NCI-H1048 (cell line): ENCODE results near the gene HCN1.
"Not testable (repeated sequence)": the region's sequence is repeated elsewhere in the genome, so short reads cannot be mapped to it uniquely, and the experiment has no call there.

Source experiments
- DNase-seq: peaks from one replicate; lab custom pipeline; 2025; lab: John Stamatoyannopoulos, UW

The HCN1 gene

DNA sequence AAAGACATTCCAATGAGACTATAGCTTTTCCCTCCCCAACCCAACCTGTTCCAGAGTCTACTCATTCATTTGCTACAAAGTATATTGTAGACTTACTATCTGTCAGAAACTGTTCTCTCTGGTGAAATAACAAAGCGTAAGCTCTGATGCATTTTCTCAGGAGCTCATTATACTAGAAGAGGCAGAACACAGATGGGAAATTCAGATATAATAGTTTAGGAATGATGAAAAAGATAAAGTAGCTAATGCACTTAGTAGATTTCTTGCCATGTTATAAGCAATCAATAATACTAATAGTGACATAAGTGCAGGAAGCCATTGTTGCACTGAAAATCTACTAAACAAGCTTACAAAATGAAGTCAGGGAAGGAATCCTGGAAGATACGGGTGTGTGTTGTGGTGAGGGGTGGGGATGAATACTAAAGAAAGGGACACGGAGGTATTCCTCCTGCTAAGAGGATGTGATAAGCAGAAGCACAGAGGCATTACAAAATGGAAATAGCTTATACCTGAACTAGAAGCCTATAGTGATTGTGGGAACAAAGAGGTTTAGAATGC lies 78.2 kb downstream of the HCN1 start:
- DNase-seq: no peak

DNA sequence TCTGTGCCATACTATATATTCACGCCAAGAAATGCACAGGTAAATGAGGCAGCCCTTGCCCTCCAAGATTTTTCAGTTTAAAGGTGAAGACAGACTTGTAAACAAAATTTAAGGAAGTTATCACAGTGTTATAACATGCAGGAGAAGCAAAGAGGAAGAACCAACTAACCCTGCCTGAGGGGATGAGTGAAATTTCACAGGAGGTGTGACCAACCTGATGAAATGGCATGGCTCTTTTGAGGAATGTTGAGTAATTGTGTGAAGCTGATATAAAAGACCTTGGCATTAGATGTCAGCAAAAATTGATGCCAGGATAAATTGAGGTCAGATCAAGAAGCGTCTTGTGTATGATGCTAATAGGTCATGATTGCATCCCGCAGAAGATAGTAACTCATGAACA lies 86.5 kb downstream of the HCN1 start:
- no peak for DNase-seq

DNA sequence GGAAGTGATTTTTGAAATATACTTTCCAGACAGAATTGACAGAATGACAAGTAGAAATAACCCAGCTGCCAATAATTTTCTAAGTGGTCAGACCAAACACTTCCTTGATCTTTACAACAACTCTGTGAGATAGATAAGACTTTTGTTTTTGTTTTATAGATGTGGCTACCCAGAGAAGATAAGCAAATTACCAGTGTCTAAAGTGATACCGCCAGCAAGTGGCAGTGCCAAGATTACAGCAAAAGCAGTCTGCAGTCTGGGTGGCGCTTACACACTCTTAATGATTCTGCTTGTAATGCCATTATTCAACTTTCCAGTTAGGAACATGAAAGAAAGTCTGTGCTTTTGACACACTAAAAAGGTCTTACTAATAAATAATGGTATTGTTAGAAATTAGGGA lies 92.1 kb downstream of the HCN1 start:
- DNase-seq: no peak

DNA sequence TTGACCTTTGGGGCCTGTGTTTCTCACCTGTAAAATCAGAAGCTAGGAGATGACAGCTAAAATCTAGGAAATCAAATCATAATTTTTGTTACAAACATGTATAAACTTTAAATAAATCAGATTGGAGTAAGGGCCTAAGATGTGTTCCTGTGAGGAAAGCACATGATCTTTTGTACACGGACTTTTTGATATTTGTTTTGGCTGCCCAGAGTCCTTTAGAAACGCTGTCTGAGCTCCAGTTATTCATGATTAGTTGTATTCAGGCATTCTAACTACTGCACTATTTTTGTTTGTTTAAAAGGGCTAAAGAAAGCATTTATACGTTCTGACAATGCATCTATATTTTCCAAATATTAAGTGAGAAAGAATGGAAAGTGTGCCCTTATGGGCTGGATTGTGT lies 94.8 kb downstream of the HCN1 start:
- DNase-seq: no peak

DNA sequence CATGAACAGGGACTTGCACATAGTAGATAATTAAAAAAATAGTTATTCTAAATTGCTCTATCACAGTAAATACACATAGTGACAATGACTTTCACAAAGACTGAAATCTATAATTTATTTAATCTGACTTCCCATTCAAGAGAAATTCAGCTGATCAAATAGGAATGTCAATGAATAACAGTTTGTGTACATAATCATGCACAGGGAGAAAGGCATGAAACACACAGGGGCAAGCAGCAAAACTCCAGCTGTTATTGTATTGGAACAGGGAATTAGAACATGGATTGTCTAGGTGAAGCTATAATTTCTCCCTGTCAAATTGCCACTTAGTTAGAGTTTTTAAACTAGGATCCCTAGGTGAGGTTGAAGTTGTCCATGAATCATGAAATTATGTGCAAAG lies 99.9 kb downstream of the HCN1 start:
- DNase-seq: no peak

DNA sequence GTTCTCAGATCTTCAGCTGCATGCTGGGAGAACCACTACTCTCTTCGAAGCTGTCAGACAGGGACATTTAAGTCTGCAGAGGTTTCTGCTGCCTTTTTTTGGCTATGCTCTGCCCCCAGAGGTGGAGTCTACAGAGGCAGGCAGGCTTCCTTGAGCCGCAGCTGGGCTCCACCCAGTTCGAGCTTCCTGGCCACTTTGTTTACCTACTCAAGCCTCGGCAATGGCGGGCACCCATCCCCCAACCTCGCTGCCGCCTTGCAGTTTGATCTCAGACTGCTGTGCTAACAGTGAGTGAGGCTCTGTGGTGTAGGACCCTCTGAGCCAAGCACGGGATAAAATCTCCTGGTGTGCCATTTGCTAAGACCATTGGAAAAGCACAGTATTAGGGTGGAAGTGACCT lies 110.2 kb downstream of the HCN1 start:
- DNase-seq: not testable (repeated sequence)

DNA sequence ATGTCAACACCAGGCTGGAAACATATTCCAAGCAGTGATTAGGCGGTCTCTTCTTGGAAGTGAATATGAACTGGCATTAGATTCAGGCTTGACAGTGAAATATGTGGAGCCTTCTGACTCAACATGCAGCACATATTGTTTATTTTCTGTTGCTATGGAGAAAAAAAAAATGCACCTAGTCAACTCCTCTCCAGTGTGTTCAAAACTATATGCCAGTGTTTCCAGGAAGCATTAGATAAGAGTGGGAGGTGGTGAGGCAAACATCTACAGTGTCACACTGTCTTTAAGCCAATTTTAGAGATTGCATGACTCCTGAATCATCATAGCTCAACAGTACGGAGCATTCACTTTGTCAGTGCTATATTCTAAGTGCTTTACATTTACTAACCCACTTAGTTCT lies 117.9 kb downstream of the HCN1 start:
- DNase-seq: no peak

DNA sequence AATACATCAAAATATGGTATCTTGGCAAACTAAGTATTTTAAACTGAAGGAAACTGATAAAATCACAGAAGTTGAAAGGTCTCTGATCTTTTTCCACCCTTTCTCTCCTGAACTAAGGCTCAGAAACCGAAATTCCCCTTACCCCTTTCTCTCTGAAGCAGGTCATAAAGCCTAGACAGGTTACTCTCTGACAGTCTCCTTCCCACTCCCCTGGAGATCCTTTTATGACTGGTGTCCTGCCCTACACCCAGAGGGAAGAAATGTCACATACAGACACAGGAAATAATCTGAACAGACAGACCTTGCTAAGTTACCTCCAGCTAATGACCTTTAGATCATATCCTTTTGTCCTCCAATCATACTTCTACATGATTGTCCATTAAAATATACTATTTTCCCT lies 127.4 kb downstream of the HCN1 start:
- DNase-seq: no peak

DNA sequence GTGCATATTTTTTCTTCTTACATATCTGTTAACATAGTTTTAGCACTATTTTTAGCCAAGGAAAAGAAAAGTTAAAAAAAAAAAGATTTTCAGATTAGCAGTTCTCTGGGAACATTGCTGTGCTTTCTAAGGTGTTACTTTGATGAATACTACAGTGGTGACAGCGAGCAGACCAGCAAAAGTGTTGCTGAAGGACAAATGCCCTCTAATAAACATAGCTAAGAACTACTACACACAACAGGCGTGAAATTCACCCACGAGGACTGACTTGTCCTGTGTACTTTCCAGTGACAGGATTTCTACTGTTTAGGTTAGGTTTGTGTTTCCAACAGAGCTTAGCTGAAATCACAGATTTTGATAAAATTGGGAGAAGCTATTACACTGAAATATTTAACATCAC lies 153.8 kb downstream of the HCN1 start:
- no peak for DNase-seq

DNA sequence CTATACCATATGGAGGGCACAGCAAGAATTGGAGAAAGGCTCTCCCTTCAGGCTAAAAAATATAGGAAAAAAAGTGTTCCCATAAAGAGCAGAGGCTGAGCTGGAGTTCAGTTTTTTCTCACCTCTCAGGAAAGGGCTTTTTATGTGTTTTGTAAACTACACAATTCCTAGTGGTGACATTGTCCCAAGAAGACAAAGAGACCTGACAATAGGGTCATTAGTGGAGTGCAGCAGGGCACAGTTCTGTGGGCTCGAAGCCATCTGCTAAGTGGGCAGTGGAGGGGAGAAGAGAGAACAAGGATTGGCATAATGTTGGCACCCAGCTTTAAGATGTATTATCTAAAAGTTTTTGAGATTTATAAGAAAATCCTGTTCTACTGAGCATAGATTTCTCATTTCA lies 162.5 kb downstream of the HCN1 start:
- DNase-seq: no peak

DNA sequence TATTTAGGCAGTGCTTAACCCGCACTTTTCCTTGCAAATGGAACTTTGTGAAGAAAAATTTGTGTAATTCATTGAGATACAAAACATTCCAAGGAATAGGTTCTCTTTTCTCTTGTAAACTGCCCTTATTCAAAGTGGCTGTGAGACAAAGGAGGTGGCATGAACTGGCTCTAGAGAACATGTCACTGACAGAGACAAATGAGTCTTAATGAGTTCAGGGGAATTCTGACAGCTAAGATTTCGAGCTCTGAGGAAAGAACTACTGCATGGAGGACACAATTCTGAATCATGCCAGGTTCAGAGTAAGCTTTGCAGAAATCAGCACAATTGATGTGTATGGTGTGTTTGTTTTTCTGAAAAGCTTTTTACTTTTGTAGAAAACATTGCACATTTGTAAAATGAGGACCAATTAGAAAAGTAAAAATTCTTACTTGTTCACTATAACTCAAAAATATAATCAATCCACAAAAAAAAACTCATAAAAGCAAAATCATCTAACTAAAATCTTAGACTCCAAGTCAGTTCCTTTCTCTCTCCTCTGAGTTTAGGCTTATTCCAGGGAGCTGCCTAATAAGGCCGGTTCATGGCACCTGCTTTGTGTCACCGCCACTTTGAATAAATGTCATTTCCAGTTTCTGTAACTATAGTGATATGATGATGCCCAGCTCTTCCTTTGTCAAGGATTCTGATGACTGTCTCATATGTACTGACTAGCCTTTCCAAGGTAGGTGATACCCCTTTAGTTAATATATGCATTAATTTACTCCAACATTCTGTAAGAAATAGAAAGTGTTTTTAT lies 163.2 kb downstream of the HCN1 start:
- no peak for DNase-seq

DNA sequence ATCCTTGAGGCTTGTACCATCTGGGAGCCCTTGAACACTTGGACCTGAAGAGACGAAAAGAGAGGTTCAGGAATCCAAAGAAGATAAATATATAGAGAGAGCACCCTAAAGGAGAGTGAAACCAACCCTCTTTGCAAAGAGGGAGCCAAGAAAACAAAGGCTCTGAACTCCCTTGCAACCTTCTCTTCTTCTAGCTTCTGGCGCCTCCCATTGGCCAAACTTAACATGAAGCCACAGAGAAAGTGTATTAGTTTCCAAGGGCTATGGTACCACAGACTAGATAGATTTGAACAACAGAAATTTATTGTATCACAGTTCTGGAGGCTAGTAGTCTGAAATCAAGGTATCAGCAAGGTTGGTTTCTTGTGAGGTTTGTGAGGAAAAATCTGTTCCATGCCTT lies 175.1 kb downstream of the HCN1 start:
- DNase-seq: peak; percentile 11

DNA sequence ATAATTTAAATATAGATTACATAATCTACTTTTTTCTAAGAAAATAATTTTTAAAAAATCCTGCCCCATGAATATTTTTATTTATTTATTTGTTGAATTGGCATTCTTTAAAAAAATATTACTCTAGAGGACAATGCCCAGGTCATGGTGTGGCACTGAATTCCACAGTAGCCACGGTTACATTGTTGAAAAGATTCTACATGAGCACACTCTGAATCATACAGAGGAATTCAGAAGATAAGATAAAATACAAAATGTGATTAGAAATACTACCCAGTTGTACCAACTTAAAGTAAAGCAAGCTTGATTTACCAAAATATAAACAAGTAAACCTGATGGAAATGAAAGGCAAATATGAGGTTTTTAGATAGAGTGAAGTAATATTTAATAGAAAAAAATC lies 183.7 kb downstream of the HCN1 start:
- no peak for DNase-seq

DNA sequence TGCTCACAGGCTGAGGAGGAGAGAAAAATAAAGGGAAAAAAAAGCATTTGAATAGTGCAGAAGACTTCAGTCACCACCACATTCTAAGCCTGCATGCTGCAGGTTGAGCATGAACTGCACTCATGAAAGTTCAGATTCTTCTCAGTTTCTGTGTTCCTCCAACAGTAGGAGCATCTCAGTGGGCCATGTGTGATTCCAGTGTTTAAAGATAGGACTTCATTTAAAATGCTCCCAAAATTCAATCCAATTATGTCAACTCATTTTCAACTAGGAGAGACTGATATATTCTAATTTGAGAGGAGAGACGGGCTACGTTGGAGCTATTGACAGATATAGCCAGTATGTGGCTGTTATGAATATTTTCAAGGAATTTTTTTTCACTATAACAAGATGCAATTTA lies 186.8 kb downstream of the HCN1 start:
- no peak for DNase-seq

DNA sequence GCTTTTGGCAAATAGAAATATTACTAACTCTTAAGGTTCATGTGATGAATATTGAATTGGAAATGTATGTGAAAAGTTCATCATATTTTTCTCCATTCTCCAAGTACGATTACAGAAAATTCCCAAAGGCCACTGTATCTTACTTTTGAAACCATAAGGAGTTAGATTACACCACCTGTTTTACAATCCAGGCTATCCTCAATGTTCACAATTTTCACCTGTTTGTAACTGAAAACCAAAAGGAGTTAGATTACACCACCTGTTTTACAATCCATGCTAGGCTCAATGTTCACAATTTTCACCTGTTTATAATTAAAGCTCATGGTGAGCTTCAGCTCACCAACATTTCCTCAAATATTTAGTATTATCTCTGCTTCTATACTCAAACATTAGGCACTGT lies 188.0 kb downstream of the HCN1 start:
- no peak for DNase-seq

DNA sequence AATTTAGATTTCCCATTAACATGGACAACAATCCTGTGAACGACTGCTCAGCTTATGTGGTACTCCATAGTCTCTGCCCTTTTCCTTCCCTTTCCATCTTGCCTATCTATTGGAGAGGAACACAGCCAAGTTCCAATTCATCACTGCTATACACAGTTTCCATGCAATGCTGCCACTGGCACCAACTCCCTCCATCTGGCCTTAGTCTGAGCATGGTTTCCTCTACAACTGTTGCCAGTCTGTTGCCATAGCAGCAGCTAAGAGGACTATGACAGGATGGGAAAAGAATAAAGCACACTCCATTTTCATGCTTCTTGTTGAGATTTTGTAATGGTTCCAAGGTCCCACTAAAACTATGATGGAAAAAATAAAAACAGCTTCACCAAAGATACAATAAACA lies 189.0 kb downstream of the HCN1 start:
- DNase-seq: no peak

DNA sequence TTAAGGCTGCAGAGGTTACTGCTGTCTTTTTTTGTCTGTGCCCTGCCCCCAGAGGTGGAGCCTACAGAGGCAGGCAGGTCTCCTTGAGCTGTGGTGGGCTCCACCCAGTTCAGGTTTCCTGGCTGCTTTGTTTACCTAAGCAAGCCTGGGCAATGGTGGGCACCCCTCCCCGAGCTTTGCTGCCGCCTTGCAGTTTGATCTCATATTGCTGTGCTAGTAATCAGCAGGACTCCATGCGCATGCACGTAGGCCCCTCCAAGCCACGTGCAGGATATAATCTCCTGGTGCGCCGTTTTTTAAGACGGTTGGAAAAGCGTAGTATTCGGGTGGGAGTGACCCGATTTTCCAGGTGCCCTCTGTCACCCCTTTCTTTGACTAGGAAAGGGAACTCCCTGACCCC lies 197.2 kb downstream of the HCN1 start:
- not testable (repeated sequence) for DNase-seq

DNA sequence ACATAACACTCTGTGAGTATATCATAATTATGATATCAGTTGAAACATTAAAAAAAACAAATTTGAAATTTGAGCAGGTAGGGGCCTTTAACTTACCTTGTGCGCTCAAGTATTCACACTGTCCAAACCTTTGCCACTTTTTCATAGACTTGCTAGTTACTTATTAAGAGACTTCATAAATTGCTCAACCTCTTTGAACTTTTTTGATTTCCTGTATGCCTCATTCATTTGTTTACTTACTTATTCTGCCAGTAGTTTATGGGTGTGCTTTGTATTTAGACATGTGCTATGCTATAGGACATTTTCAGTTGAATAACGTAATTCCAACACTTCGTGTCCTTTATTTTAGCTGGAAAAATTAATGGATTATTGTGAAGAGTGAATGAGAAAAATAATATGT lies 204.8 kb downstream of the HCN1 start:
- DNase-seq: no peak

DNA sequence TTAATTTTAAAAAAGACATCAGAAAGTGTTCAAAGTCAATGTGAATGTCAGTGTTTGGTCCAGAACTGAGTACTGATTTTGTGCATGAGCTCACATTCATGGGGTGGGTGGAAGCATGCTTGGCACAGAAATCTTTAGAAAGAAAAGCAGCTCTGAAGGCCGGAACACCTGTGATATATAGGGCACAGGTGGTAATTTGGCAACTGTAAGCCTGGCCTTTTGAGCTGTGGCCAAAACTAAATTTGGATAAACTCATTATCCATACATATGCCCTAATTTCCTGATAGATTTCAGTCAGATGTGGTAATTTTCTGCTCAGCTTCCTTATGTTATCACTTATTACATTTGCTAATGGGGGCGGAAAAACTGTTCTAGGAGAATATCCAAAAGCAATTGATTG lies 211.4 kb downstream of the HCN1 start:
- no peak for DNase-seq

DNA sequence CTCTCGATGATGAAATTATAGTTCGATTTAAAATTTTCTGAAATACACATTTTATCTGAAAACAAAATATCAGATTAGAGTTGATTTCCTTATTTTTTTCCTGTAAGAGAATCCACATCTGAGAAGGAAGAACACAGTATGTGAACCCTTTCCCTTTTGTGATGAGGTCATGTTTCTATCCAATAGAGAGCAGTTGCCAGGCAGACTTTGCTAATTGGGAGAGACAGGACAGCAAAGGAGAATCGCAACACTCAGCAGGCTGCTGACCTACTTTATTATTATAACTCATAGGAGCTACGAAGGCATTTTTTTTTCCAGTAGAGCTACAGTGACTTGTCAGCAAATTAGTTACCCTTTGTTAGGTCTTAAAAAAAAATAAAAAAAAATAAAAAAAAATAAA lies 242.1 kb downstream of the HCN1 start:
- no peak for DNase-seq

DNA sequence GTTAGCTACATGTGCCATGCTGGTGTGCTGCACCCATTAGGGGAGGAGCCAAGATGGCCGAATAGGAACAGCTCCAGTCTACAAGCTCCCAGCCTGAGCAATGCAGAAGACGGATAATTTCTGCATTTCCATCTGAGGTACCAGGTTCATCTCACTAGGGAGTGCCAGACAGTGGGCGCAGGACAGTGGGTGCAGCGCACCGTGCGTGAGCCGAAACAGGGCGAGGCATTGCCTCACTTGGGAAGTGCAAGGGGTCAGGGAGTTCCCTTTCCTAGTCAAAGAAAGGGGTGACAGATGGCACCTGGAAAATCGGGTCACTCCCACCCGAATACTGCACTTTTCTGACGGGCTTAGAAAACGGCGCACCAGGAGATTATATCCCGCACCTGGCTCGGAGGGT lies 251.3 kb downstream of the HCN1 start:
- not testable (repeated sequence) for DNase-seq

DNA sequence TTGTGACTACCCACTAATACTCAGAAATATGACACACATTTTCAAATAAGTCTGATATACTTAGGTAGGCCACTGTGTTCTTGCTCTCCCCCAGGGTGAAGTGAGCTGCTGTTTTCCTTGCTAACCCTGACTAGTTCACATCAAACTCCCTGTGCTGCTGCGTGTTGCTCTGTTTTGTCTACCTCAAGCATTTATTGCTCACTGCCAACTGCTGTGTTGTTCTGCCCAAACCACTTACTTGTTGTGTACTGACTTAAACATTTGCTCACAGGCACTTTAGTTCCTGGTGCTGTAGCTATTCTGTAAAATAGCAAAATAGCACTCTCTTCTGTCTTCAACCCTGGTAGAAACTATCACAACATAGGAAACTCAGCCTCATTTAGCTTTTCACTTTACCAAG lies 255.7 kb downstream of the HCN1 start:
- DNase-seq: no peak

DNA sequence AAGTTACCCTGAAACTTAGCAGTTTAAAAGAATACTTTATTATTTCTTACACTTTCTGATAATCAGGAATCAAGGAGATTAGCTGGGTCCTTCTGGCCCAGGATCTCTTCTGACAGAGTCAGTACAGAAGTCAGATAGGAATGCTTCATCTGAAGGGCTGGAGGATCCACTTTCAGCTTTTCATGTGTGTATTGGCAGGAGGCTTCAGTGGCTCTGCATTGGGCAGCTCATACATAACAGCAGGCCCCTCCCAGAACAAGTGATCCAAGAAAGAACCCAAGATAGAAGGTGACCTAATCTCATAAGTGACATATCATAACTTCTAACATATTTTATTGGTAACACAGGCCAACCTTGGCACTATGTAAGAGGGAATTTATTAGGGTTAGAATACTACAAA lies 258.4 kb downstream of the HCN1 start:
- DNase-seq: no peak

DNA sequence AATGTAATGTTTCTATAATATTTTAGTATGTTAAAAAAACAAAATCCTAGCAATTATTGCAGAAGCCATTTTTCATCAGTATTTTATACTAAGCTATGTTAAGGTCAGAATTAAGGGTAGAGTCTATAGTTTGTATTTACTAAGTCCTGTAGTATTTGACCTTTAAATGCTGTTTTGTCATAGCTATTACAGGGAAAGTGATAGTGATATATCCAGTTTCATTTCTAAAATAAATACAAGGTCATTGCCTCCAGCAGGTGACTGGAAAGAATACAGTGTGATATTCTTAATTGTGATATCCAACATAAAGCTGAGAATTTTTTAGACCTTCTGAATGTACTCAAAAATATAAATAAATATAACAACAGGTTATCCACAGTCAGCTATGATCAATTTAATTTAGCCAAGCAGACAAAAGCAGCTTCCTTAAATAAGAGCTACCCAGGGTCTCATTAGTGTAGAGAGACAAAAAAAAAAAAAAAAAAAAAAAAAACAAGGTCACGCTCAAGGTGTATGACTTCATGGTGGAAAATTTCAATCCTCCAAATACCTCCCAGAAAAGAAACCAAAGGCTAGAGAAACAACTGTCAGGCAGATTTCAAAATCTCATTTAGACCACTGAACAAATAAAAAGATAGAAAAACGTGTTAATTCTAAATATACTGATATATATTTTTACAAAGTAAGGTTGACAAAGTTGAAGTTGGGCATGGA lies 278.7 kb downstream of the HCN1 start:
- DNase-seq: no peak
